GM12865 (cell line): Measurements from ENCODE around the gene DRAM2.

Source experiments
- DNase-seq: peaks from one replicate; pipeline ENCODE4 v3.0.0; 2010; ENCODE audit warnings: low read depth
- H3K4me3 ChIP-seq: 2 replicates; pipeline ENCODE4 v1.5.1; 2011; ENCODE audit warnings: mild to moderate bottlenecking, low read depth, low read length, control low read depth
- TF ChIP-seq, protein P1 (sequence below): IDR thresholded peaks from 2 replicates; pipeline ENCODE4 v1.5.1; 2011; ENCODE audit warnings: low read length, control low read depth, low read depth, inconsistent platforms; ENCODE audit not compliant: insufficient read depth; ENCODE audit errors: missing control alignments

Gene DRAM2

DNA sequence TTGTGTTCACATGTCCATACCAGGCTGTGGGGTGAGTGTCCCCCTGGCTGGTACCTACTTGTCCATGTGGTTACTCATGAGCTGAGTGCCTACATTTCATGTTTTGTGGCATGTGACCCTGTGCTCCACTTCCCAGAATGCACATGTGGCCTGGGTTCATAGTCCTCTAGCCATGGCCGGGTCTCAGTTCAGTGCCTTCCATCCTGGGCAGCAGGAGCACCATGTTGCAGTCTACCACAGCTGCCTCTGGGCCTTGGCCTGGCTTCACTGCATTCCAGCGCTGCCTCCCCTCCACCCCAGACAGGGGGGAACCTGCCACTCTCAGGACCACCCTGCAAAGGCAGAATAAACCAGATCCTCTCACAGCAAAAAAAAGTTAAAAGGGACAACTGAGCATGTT lies 5.6 kb upstream of the DRAM2 start:
- no peak for DNase-seq
- TF ChIP-seq, protein P1, sequence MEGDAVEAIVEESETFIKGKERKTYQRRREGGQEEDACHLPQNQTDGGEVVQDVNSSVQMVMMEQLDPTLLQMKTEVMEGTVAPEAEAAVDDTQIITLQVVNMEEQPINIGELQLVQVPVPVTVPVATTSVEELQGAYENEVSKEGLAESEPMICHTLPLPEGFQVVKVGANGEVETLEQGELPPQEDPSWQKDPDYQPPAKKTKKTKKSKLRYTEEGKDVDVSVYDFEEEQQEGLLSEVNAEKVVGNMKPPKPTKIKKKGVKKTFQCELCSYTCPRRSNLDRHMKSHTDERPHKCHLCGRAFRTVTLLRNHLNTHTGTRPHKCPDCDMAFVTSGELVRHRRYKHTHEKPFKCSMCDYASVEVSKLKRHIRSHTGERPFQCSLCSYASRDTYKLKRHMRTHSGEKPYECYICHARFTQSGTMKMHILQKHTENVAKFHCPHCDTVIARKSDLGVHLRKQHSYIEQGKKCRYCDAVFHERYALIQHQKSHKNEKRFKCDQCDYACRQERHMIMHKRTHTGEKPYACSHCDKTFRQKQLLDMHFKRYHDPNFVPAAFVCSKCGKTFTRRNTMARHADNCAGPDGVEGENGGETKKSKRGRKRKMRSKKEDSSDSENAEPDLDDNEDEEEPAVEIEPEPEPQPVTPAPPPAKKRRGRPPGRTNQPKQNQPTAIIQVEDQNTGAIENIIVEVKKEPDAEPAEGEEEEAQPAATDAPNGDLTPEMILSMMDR = no peak
- no peak overlapping the region for H3K4me3 ChIP-seq

- peak overlapping the region; percentile 96 for H3K4me3 ChIP-seq
- TF ChIP-seq, protein P1 = no peak
- DNase-seq = peak; percentile 29
Measured at GRCh38 chr1:111142356-111142975, 2.6 kb upstream of the DRAM2 start.

- peak overlapping the region; percentile 96 for H3K4me3 ChIP-seq
- no peak for DNase-seq
- TF ChIP-seq, protein P1 = no peak
Measured at GRCh38 chr1:111141245-111142220, 1.6 kb upstream of the DRAM2 start.

DNA sequence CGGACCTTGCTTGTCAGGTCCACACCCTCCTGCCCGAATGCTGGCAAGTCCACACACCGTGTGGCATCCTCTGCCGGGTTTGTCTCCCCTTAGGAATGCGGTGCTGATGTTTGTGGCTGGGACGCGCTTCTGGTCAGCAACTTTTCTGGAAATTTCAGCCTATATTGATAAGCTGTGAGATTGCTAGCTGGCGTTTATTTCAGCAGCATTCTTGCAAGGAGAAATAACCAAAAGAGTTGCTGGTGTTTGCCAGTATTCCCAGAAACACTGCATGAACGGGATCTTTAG lies 731 bp upstream of the DRAM2 start:
- H3K4me3 ChIP-seq = peak overlapping the region; percentile 96
- DNase-seq = peak; percentile 46
- TF ChIP-seq, protein P1 = no peak

DNA sequence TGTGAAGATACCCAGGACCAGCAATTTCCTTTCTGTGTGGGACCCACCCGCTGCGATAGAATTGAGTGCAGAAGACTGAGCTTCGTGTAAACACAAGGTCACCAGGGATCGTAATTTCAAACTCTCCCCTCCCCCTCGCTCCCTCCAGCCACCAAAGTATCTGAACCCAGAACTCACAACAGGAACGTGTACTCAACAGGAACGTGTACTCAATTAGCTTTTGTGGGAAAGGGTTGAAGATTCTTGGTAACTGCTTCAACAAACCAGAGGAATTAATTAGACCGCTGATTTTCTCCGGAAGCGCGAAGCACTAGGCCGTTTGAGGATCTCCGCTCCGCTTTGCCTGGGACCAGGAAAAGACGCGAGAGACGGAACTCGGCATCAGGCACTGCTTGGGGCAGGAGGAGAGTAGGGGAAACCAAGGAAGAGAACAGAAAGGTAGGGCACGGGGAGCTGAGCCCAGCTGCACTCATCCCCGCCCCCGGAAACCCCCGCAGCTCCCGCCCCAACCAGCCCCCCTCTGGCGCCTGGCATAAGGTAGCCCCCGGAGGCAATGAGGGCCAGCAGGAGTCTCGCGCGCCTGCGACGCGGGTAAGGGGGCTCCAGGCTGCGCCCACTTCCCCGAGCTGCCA lies 453 bp downstream of the DRAM2 start:
- H3K4me3 ChIP-seq = peak overlapping the region; percentile 96
- peak; percentile 72 for DNase-seq
- TF ChIP-seq, protein P1 = no peak

DNA sequence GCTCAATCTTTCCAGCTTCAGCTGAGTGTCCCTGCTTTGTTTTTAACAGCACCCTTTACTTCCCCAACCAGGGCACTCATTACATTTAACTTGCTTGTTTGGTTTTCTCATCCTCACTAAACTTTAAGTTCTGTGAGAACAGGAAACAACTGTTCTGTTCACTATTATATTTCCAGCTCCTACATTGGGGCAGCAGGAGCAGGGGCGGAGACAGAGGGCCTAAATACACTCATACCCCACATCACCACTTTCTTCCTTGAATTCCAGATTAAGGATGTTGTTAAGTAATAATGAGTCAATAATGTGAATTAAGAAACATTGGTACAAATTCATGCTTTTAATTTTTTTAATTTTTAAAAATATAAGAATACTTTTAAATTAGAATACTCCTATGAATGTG lies 6.0 kb downstream of the DRAM2 start:
- DNase-seq = no peak
- TF ChIP-seq, protein P1 = no peak
- no peak overlapping the region for H3K4me3 ChIP-seq
